Nephron progenitor cell (in vitro differentiated cells): ENCODE results near the gene PODN.

Experiments
- DNase-seq: peaks from one replicate; pipeline ENCODE4 v3.0.0; 2021
- H3K27ac Mint-ChIP-seq: 2 replicates; pipeline ENCODE4 v1.8.0; 2021; ENCODE audit warnings: mild to moderate bottlenecking, moderate library complexity, mixed read lengths
- H3K27me3 Mint-ChIP-seq: 2 replicates; pipeline ENCODE4 v1.8.0; 2021; ENCODE audit warnings: mild to moderate bottlenecking, low read depth, mixed read lengths; ENCODE audit not compliant: poor library complexity
- H3K36me3 Mint-ChIP-seq: 2 replicates; pipeline ENCODE4 v1.8.0; 2021; ENCODE audit warnings: low read depth, mixed read lengths
- H3K4me1 Mint-ChIP-seq: 2 replicates; pipeline ENCODE4 v1.8.0; 2021; ENCODE audit warnings: mixed read lengths
- H3K4me3 Mint-ChIP-seq: 2 replicates; pipeline ENCODE4 v1.8.0; 2021; ENCODE audit warnings: mild to moderate bottlenecking, moderate library complexity, mixed read lengths
- H3K9me3 Mint-ChIP-seq: 2 replicates; pipeline ENCODE4 v1.8.0; 2021; ENCODE audit warnings: mild to moderate bottlenecking, moderate library complexity, mixed read lengths
- CTCF ChIP-seq: fragments of 200-600 bp; sonication (generic); IDR thresholded peaks from 2 replicates; pipeline ENCODE4 v1.5.0; 2021; ENCODE audit warnings: antibody characterized with exemption

Gene PODN

DNA sequence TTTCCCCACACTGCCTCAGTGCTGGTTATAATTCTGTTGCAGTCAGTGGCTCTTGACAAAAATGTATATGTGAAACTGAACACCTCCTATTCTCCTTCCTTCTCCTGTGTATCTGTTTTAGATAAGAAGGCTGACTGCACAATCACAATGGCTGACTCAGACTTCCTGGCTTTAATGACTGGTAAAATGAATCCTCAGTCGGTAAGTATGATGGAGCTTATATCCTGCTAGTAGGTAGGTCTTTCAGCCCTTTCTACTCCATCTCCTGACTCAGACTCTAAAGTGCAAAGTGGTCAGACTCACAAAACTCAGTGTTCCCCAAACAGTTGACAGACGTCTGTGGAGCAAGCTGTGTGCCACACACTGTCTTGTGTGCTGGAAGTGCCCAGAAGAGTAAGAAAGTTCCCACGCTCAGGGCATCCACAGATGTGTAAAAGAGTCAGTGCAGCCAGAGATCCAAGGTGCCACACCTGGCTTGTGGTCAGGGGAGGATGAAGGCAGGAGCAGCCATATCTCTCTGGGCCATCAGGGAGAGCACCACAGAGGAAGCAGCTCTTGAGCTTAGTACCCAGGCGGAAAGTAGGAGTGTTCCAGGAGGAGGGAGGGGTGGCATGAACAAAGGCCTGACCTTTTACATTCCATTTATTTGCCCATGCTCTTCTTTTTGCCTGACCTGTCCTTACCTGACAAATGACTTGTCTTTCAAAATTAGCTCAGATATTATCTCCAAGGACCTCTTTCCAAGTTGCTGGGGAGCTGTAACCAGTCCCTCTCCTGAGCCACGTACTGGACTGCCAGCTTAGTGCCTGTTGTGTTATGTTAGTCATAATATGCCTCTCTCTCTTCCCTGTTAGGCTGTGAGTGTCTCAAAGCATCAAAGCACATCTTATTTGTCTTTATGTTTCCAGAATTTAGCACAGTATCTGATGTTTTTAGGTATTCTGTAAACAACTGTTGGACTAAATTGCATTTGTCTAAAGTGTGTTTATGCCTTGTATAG, 14.0 kb upstream of the PODN start:
- Mint-ChIP-seq H3K27ac (peak overlapping the region; percentile 31), H3K4me1 (no peaks in the 10 kb centered on the region), H3K9me3 (no peaks in the 10 kb centered on the region), H3K4me3 (no peak overlapping the region), H3K27me3 (no peaks in the 10 kb centered on the region), H3K36me3 (peaks cover 5% of the 10 kb centered on the region)
- no peak for TF ChIP-seq CTCF
- DNase-seq, result no peak

- H3K36me3 Mint-ChIP-seq, result peaks cover 14% of the 10 kb centered on the region
- H3K4me3 Mint-ChIP-seq, result no peak overlapping the region
- H3K27me3 Mint-ChIP-seq, result no peaks in the 10 kb centered on the region
- DNase-seq, result no peak
- H3K27ac Mint-ChIP-seq, result no peak overlapping the region
- TF ChIP-seq CTCF, result no peak
- no peaks in the 10 kb centered on the region for H3K4me1 Mint-ChIP-seq
- no peaks in the 10 kb centered on the region for H3K9me3 Mint-ChIP-seq
Observed at GRCh38 chr1:53048960-53049573, 12.9 kb upstream of the PODN start.

GRCh38 chr1:53049574-53049967, 12.4 kb upstream of the PODN start:
- no peak for DNase-seq
- Mint-ChIP-seq H3K27ac (no peak overlapping the region), H3K4me1 (no peaks in the 10 kb centered on the region)

DNA sequence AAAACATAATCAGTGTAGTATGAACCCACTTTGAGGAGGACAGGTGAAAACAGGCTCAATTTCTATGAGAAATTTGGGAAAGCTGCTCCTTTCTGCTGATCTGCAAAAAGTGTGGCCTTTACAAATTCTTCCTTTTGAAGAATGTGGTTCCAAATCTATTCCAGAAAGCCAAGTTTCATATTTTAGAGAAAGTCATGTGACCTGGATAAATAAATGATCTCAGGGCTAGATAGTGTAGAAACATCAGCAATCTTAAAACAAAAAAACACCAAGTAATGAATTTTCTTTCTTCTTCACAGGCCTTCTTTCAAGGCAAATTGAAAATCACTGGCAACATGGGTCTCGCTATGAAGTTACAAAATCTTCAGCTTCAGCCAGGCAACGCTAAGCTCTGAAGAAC, 11.7 kb upstream of the PODN start:
- no peak for TF ChIP-seq CTCF
- H3K4me3 Mint-ChIP-seq, result no peak overlapping the region
- H3K27me3 Mint-ChIP-seq, result no peaks in the 10 kb centered on the region
- no peaks in the 10 kb centered on the region for H3K4me1 Mint-ChIP-seq
- no peak for DNase-seq
- H3K9me3 Mint-ChIP-seq, result no peaks in the 10 kb centered on the region
- no peak overlapping the region for H3K27ac Mint-ChIP-seq
- H3K36me3 Mint-ChIP-seq, result peaks cover 19% of the 10 kb centered on the region

More at GRCh38 chr1:53049574-53049967, 12.4 kb upstream of the PODN start:
- H3K27me3 Mint-ChIP-seq, result no peaks in the 10 kb centered on the region
- H3K9me3 Mint-ChIP-seq, result no peaks in the 10 kb centered on the region
- no peak for TF ChIP-seq CTCF
- H3K36me3 Mint-ChIP-seq, result peaks cover 17% of the 10 kb centered on the region
- H3K4me3 Mint-ChIP-seq, result no peak overlapping the region

GRCh38 chr1:53051676-53052075, 10.3 kb upstream of the PODN start:
- peaks cover 19% of the 10 kb centered on the region for H3K36me3 Mint-ChIP-seq
- H3K4me1 Mint-ChIP-seq, result no peaks in the 10 kb centered on the region
- no peak for TF ChIP-seq CTCF
- H3K27me3 Mint-ChIP-seq, result peaks cover 5% of the 10 kb centered on the region
- H3K4me3 Mint-ChIP-seq, result no peak overlapping the region
- H3K27ac Mint-ChIP-seq, result no peak overlapping the region
- no peaks in the 10 kb centered on the region for H3K9me3 Mint-ChIP-seq
- DNase-seq, result no peak
